HepG2 (cell line): ENCODE data around the gene BIRC5. TPM values are rescaled to one million over a fixed set of nuclear protein-coding genes. Genes with fewer than 3 reads are reported as not detected.

Source experiments
- ARNTL ChIP-seq: sonication (generic); formaldehyde crosslinking; IDR thresholded peaks from 2 replicates; pipeline ENCODE4 v1.4.0; 2020; ENCODE audit warnings: mild to moderate bottlenecking, missing genetic modification reagents
- ASH2L ChIP-seq: fragments of 300-600, 200-600 bp; sonication (generic); IDR thresholded peaks from 2 replicates; pipeline ENCODE4 v1.7.0; 2017; ENCODE audit warnings: low read depth, mild to moderate bottlenecking, moderate library complexity, mixed read lengths, low read length; ENCODE audit not compliant: insufficient read length
- FOXM1 ChIP-seq: sonication (generic); formaldehyde crosslinking; IDR thresholded peaks from 2 replicates; pipeline ENCODE4 v1.5.0; 2020; ENCODE audit warnings: missing genetic modification reagents
- KAT7 ChIP-seq: IDR thresholded peaks from 2 replicates; pipeline ENCODE4 v1.6.1; 2018; ENCODE audit warnings: borderline replicate concordance, missing compliant biosample characterization
- KLF16 ChIP-seq, 2 experiments: sonication (generic) in 1 of 2; formaldehyde crosslinking in 1 of 2; IDR thresholded peaks; 2 replicates each; pipeline versions ENCODE4 v1.6.1 to v1.8.0; 2016 to 2023; ENCODE audit warnings: missing genetic modification reagents in 2 of 2, missing compliant biosample characterization in 1 of 2
- MZF1 ChIP-seq: sonication (generic); formaldehyde crosslinking; IDR thresholded peaks from 2 replicates; pipeline ENCODE4 v1.8.1; 2023; ENCODE audit warnings: mild to moderate bottlenecking, missing genetic modification reagents, borderline replicate concordance
- NFKBIZ ChIP-seq: IDR thresholded peaks from 2 replicates; pipeline ENCODE4 v1.6.1; 2018; ENCODE audit warnings: missing genetic modification reagents, missing compliant biosample characterization
- RARA ChIP-seq: IDR thresholded peaks from 2 replicates; pipeline ENCODE4 v1.6.1; 2016; ENCODE audit warnings: missing genetic modification reagents, missing compliant biosample characterization
- SMAD9 ChIP-seq: sonication (generic); formaldehyde crosslinking; IDR thresholded peaks from 2 replicates; pipeline ENCODE4 v1.5.1; 2020; ENCODE audit warnings: mild to moderate bottlenecking, missing genetic modification reagents
- SNAPC2 ChIP-seq: sonication (generic); formaldehyde crosslinking; IDR thresholded peaks from 2 replicates; pipeline ENCODE4 v1.8.1; 2022; ENCODE audit warnings: mild to moderate bottlenecking, missing genetic modification reagents
- SNRNP70 ChIP-seq: fragments of 200-400 bp; formaldehyde crosslinking; IDR thresholded peaks from 2 replicates; pipeline ENCODE4 v1.6.1; 2017; ENCODE audit warnings: mild to moderate bottlenecking, low read depth, low read length, moderate library complexity
- TMF1 ChIP-seq: sonication (generic); formaldehyde crosslinking; IDR thresholded peaks from 2 replicates; pipeline ENCODE4 v1.8.1; 2022; ENCODE audit warnings: low read depth, missing genetic modification reagents
- ZC3H4 ChIP-seq: sonication (generic); formaldehyde crosslinking; IDR thresholded peaks from 2 replicates; pipeline ENCODE4 v1.4.0; 2020; ENCODE audit warnings: missing genetic modification reagents, borderline replicate concordance
- ZKSCAN1 ChIP-seq: fragments of 150-350 bp; IDR thresholded peaks from 2 replicates; pipeline ENCODE4 v1.6.1; 2014; ENCODE audit warnings: low read length
- ZNF253 ChIP-seq: sonication (generic); formaldehyde crosslinking; IDR thresholded peaks from 2 replicates; pipeline ENCODE4 v1.8.0; 2022; ENCODE audit warnings: mild to moderate bottlenecking, missing genetic modification reagents, borderline replicate concordance
- ZNF547 ChIP-seq: sonication (generic); formaldehyde crosslinking; IDR thresholded peaks from 2 replicates; pipeline ENCODE4 v1.5.1; 2020; ENCODE audit warnings: mild to moderate bottlenecking, missing genetic modification reagents
- polyA plus RNA-seq, 8 experiments: library from polyadenylated mRNA; depleted of rRNA in 3 of 8; stranded (reverse) in 7 of 8; unstranded in 1 of 8; fragments of >200 nt; fragmentation: Illumina TruSeq in 4 of 8; extraction: Trizol in 4 of 8; gene quantifications; 2 replicates each; pipeline versions ENCODE4 v1.2.1 to v1.2.3, GENCODE V29; 2011 to 2016; ENCODE audit warnings: low read depth in 4 of 8, missing spikeins in 1 of 8, mixed read lengths in 1 of 8; ENCODE audit not compliant: insufficient read depth in 1 of 8
- total RNA-seq, 5 experiments: library from RNA; depleted of rRNA; stranded (reverse); fragments of >200 nt; fragmentation: Illumina TruSeq; extraction: Trizol; gene quantifications; 2 replicates each; pipeline ENCODE4 v1.2.3, GENCODE V29; 2016; ENCODE audit warnings: low read depth in 1 of 5
- TF ChIP-seq, protein P1 (sequence below): sonication (generic); formaldehyde crosslinking; IDR thresholded peaks from 2 replicates; pipeline ENCODE4 v1.8.1; 2023; ENCODE audit warnings: missing genetic modification reagents, inconsistent platforms, borderline replicate concordance
- TF ChIP-seq, protein P2 (sequence below): sonication (generic); formaldehyde crosslinking; IDR thresholded peaks from 2 replicates; pipeline ENCODE4 v1.5.0; 2020; ENCODE audit warnings: missing genetic modification reagents
- TF ChIP-seq, protein P3 (sequence below), 2 experiments: sonication (generic) in 1 of 2; formaldehyde crosslinking in 1 of 2; IDR thresholded peaks; 2 replicates each; pipeline versions ENCODE4 v1.4.0 to v1.6.1; 2018 to 2020; ENCODE audit warnings: missing genetic modification reagents in 2 of 2, borderline replicate concordance in 1 of 2, low read depth in 1 of 2, mild to moderate bottlenecking in 1 of 2, missing biosample characterization in 1 of 2
- TF ChIP-seq, protein P4 (sequence below), 2 experiments: sonication (generic) in 1 of 2; formaldehyde crosslinking in 1 of 2; IDR thresholded peaks; 2 replicates each; pipeline versions ENCODE4 v1.5.1 to v1.6.1; 2011 to 2020; ENCODE audit warnings: borderline replicate concordance in 1 of 2, low read depth in 1 of 2, low read length in 1 of 2, mild to moderate bottlenecking in 1 of 2, missing genetic modification reagents in 1 of 2, moderate library complexity in 1 of 2

Gene BIRC5
- total and polyA plus RNA-seq, 2 of the 13 experiments (the other 11 are each of a cell fraction or from before 2014, with no cell fraction given), result 30.3 to 135 TPM

DNA sequence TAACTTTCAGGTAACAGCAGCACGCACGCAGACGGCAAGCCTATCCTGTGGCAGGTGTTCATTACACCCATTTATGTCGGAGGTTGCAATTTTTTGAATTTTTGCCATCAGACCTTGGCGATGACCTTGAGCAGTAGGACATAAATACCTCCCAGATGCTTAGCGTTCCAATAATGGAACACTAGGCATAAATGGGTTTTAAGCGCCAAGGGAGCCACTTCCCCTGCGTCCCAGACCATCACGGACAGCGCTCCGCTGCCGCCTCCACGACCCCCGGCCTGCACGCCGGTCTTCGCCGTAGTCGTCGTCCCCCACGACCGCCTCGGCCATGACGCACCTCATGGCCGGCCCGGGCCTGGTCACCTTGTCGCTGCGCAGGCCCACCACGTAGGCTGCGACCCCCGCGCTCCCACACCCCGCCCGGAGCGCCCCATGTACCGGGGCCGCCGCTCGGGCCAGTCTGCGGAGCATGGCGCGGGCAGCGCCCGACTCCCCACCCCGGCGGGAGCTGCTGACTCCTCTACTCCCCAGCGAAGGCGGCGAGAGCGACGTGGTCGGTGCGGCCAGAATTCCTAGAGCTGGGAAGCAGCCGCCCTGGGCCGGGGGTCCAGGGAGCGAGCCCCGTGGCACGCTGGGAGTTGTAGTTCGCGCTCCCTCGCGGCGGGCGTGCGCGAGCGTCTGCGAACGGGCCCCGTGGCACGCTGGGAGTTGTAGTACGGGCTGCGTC is 40.1 kb downstream of the BIRC5 start (continued):
- TF ChIP-seq, protein P1, sequence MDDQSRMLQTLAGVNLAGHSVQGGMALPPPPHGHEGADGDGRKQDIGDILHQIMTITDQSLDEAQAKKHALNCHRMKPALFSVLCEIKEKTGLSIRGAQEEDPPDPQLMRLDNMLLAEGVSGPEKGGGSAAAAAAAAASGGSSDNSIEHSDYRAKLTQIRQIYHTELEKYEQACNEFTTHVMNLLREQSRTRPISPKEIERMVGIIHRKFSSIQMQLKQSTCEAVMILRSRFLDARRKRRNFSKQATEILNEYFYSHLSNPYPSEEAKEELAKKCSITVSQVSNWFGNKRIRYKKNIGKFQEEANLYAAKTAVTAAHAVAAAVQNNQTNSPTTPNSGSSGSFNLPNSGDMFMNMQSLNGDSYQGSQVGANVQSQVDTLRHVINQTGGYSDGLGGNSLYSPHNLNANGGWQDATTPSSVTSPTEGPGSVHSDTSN, result peak; percentile 92
- TF ChIP-seq FOXM1, result peak; percentile 59; the same call in 1 of the 2 replicates
- peak; percentile 97 for TF ChIP-seq ZNF547
- TF ChIP-seq ASH2L, result peak; percentile 49
- peak in 1 of 2 experiments; percentile 97; a peak in 2 of 4 replicates for TF ChIP-seq KLF16 (CRISPR knock-in tag; IDR thresholded peaks at IDR 0.05)
- peak; percentile 96; the same call in 1 of the 2 replicates for TF ChIP-seq KAT7 (CRISPR knock-in tag)
- no peak; the same call in 1 of the 2 replicates for TF ChIP-seq ZC3H4 (CRISPR knock-in tag)
- TF ChIP-seq, protein P2, sequence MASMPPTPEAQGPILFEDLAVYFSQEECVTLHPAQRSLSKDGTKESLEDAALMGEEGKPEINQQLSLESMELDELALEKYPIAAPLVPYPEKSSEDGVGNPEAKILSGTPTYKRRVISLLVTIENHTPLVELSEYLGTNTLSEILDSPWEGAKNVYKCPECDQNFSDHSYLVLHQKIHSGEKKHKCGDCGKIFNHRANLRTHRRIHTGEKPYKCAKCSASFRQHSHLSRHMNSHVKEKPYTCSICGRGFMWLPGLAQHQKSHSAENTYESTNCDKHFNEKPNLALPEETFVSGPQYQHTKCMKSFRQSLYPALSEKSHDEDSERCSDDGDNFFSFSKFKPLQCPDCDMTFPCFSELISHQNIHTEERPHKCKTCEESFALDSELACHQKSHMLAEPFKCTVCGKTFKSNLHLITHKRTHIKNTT, result no peak
- TF ChIP-seq SMAD9, result 0 out of 2 replicates have a peak, but pooled peaks have one; percentile 47
- TF ChIP-seq ARNTL, result 0 out of 2 replicates have a peak, but pooled peaks have one; percentile 21
- no peak for TF ChIP-seq ZKSCAN1
- TF ChIP-seq MZF1 (CRISPR knock-in tag), result no peak
- peak; percentile 87; the same call in 1 of the 2 replicates for TF ChIP-seq TMF1 (CRISPR knock-in tag)
- peak; percentile 96; the same call in 1 of the 2 replicates for TF ChIP-seq ZNF253
- TF ChIP-seq SNAPC2 (CRISPR knock-in tag), result peak; percentile 87; the same call in 1 of the 2 replicates
- TF ChIP-seq, protein P3, sequence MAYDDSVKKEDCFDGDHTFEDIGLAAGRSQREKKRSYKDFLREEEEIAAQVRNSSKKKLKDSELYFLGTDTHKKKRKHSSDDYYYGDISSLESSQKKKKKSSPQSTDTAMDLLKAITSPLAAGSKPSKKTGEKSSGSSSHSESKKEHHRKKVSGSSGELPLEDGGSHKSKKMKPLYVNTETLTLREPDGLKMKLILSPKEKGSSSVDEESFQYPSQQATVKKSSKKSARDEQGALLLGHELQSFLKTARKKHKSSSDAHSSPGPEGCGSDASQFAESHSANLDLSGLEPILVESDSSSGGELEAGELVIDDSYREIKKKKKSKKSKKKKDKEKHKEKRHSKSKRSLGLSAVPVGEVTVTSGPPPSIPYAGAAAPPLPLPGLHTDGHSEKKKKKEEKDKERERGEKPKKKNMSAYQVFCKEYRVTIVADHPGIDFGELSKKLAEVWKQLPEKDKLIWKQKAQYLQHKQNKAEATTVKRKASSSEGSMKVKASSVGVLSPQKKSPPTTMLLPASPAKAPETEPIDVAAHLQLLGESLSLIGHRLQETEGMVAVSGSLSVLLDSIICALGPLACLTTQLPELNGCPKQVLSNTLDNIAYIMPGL (CRISPR knock-in tag; IDR thresholded peaks at IDR 0.05; ENCODE audit: borderline replicate concordance in 1 of 2, low read depth in 1 of 2), result peak; percentile 64 to 91; a peak in 3 of 4 replicates
- no peak for TF ChIP-seq SNRNP70
- TF ChIP-seq, protein P4, sequence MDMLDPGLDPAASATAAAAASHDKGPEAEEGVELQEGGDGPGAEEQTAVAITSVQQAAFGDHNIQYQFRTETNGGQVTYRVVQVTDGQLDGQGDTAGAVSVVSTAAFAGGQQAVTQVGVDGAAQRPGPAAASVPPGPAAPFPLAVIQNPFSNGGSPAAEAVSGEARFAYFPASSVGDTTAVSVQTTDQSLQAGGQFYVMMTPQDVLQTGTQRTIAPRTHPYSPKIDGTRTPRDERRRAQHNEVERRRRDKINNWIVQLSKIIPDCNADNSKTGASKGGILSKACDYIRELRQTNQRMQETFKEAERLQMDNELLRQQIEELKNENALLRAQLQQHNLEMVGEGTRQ (IDR thresholded peaks at IDR 0.05; ENCODE audit: low read depth, low read length), result no peak
- TF ChIP-seq, protein P4 (CRISPR knock-in tag; IDR thresholded peaks at IDR 0.05; ENCODE audit: borderline replicate concordance), result peak; percentile 27; the same call in 1 of the 2 replicates
- TF ChIP-seq NFKBIZ (CRISPR knock-in tag), result peak; percentile 86; the same call in 1 of the 2 replicates
- peak; percentile 8; the same call in 1 of the 2 replicates for TF ChIP-seq RARA (CRISPR knock-in tag)
